CD14-positive monocyte (primary cell): ENCODE measurements around the gene PLA2G6. TPM values are rescaled to one million over a fixed set of nuclear protein-coding genes. Genes with fewer than 3 reads are reported as not detected.
A peak's percentile ranks its signal among the peaks of the same experiment; 100 is the strongest.

Experiments used
- DNase-seq, 3 donors: peaks; one replicate each; pipeline ENCODE4 v3.0.0-alpha.2; 2011 to 2022
- H2AFZ ChIP-seq: 2 replicates; pipeline ENCODE4 v1.6.0; 2012; ENCODE audit warnings: mild to moderate bottlenecking, low read depth, low read length, inconsistent platforms; ENCODE audit not compliant: insufficient read depth, poor library complexity, severe bottlenecking
- H3K27ac ChIP-seq, 2 donors: 1 replicate in 1 of 2; 2 replicates in 1 of 2; pipeline ENCODE4 v1.5.1; 2012 to 2013; ENCODE audit warnings: low read length in 2 of 2, control low read depth in 1 of 2, inconsistent platforms in 1 of 2, low read depth in 1 of 2, mild to moderate bottlenecking in 1 of 2
- H3K27me3 ChIP-seq, 2 donors: one replicate each; pipeline versions ENCODE4 v1.6.0 to v1.6.1; 2011 to 2013; ENCODE audit warnings: low read length in 2 of 2; ENCODE audit not compliant: control insufficient read depth in 2 of 2, insufficient read depth in 2 of 2
- H3K36me3 ChIP-seq, 2 donors: replicated peaks in 1 of 2; 1 replicate in 1 of 2; 2 replicates in 1 of 2; pipeline versions ENCODE4 v1.5.1 to v1.6.1; 2012 to 2013; ENCODE audit warnings: low read length in 2 of 2, control low read depth in 1 of 2, inconsistent platforms in 1 of 2, mild to moderate bottlenecking in 1 of 2; ENCODE audit not compliant: insufficient read depth in 2 of 2, control insufficient read depth in 1 of 2
- H3K4me1 ChIP-seq, 2 donors: 1 replicate in 1 of 2; 2 replicates in 1 of 2; pipeline versions ENCODE4 v1.5.1 to v1.6.1; 2012 to 2013; ENCODE audit warnings: low read length in 2 of 2, control low read depth in 1 of 2, inconsistent platforms in 1 of 2, mild to moderate bottlenecking in 1 of 2, moderate library complexity in 1 of 2; ENCODE audit not compliant: insufficient read depth in 2 of 2, control insufficient read depth in 1 of 2
- H3K4me2 ChIP-seq: replicated peaks from 2 replicates; pipeline ENCODE3; 2012; ENCODE audit warnings: low read length, moderate library complexity, mild to moderate bottlenecking; ENCODE audit not compliant: poor library complexity, severe bottlenecking; ENCODE audit errors: extremely low read depth
- H3K4me3 ChIP-seq, 3 experiments: fragments of 200-600 bp in 1 of 3; sonication (generic) in 1 of 3; replicated peaks in 1 of 3; 1 replicate in 2 of 3; 2 replicates in 1 of 3; pipeline ENCODE4 v1.5.1; 2011 to 2013; ENCODE audit warnings: low read length in 3 of 3, mild to moderate bottlenecking in 3 of 3, control low read depth in 2 of 3, low read depth in 2 of 3, inconsistent platforms in 1 of 3, moderate library complexity in 1 of 3
- H3K79me2 ChIP-seq: 2 replicates; pipeline ENCODE4 v1.6.0; 2012; ENCODE audit warnings: mild to moderate bottlenecking, control low read depth, inconsistent platforms, low read length, moderate library complexity; ENCODE audit not compliant: insufficient read depth
- H3K9ac ChIP-seq: 2 replicates; pipeline ENCODE4 v1.6.0; 2017; ENCODE audit warnings: low read length, mild to moderate bottlenecking; ENCODE audit not compliant: insufficient read depth, poor library complexity, severe bottlenecking
- H3K9me3 ChIP-seq, 2 donors: replicated peaks in 1 of 2; 1 replicate in 1 of 2; 2 replicates in 1 of 2; pipeline versions ENCODE4 v1.5.1 to v1.6.1; 2012 to 2013; ENCODE audit warnings: low read length in 2 of 2, control low read depth in 1 of 2; ENCODE audit not compliant: control insufficient read depth in 1 of 2, insufficient read depth in 1 of 2
- H4K20me1 ChIP-seq: 2 replicates; pipeline ENCODE4 v1.6.0; 2012; ENCODE audit warnings: mild to moderate bottlenecking, low read length, control low read depth, moderate library complexity; ENCODE audit not compliant: insufficient read depth
- H3K27ac Mint-ChIP-seq, 7 donors: one replicate each; pipeline ENCODE4 v1.8.0; 2020; ENCODE audit warnings: mild to moderate bottlenecking in 7 of 7, mixed read lengths in 7 of 7, moderate library complexity in 6 of 7, inconsistent platforms in 2 of 7
- H3K27me3 Mint-ChIP-seq, 3 donors: one replicate each; pipeline ENCODE4 v1.8.0; 2021 to 2022; ENCODE audit warnings: low read depth in 3 of 3, mild to moderate bottlenecking in 3 of 3, mixed read lengths in 3 of 3, moderate library complexity in 3 of 3, inconsistent platforms in 1 of 3
- H3K36me3 Mint-ChIP-seq, 2 donors: one replicate each; pipeline ENCODE4 v1.8.0; 2020; ENCODE audit warnings: mixed read lengths in 2 of 2, inconsistent platforms in 1 of 2, mild to moderate bottlenecking in 1 of 2
- H3K4me1 Mint-ChIP-seq: one replicate; pipeline ENCODE4 v1.8.0; 2020; ENCODE audit warnings: mild to moderate bottlenecking, mixed read lengths
- H3K4me3 Mint-ChIP-seq, 2 donors: one replicate each; pipeline ENCODE4 v1.8.0; 2020; ENCODE audit warnings: mild to moderate bottlenecking in 2 of 2, mixed read lengths in 2 of 2, moderate library complexity in 1 of 2
- H3K9me3 Mint-ChIP-seq, 7 donors: one replicate each; pipeline ENCODE4 v1.8.0; 2020 to 2022; ENCODE audit warnings: mixed read lengths in 7 of 7, mild to moderate bottlenecking in 6 of 7, moderate library complexity in 6 of 7, inconsistent platforms in 2 of 7
- CTCF ChIP-seq: fragments of 200-600 bp; IDR thresholded peaks from one replicate; pipeline ENCODE4 v1.8.0; 2022; ENCODE audit warnings: antibody characterized with exemption, mild to moderate bottlenecking
- WGBS: methylation state at CpG from one replicate; pipeline ENCODE4 v1.1.5; 2013; ENCODE audit warnings: missing lambda C conversion rate; ENCODE audit not compliant: insufficient coverage; 5-methylcytosine and 5-hydroxymethylcytosine counted together
- intact Hi-C, 2 donors: fragments of 100-400 bp; cut with micrococcal nuclease; formaldehyde crosslinking; loops; one replicate each; pipeline versions ENCODE4 v1.15.0 to v1.15.1; 2023
- polyA plus RNA-seq, 3 donors: library from polyadenylated mRNA; depleted of rRNA in 1 of 3; unstranded in 2 of 3; stranded (reverse) in 1 of 3; fragments of 300-500 nt in 2 of 3; fragments of >200 nt in 1 of 3; fragmentation: Illumina TruSeq in 2 of 3; gene quantifications; 1 replicate in 2 of 3; 2 replicates in 1 of 3; pipeline ENCODE4 v1.2.3, GENCODE V29; 2012 to 2021

The PLA2G6 gene
- polyA plus RNA-seq, 3 donors: 0.43 to 8.3 (median 0.62) TPM

- no peak overlapping the region for H3K4me3 Mint-ChIP-seq
- Histone ChIP-seq H3K79me2 (no peaks in the 10 kb centered on the region), H3K9ac (no peak overlapping the region), H3K4me3 (no peak overlapping the region), H3K36me3 (peaks cover 24 to 61% of the 10 kb centered on the region in 2 donors), H3K27me3 (no peaks in the 10 kb centered on the region), H2AFZ (peak overlapping the region; percentile 10), H3K9me3 (no peaks in the 10 kb centered on the region), H3K27ac (peak overlapping the region in 1 of 2 donors; percentile 43), H4K20me1 (no peaks in the 10 kb centered on the region), H3K4me2 (peak overlapping the region; percentile 27), H3K4me1 (peaks cover 11 to 29% of the 10 kb centered on the region in 2 donors)
- TF ChIP-seq CTCF: peak; percentile 64
- peaks cover 0 to 2% (median 0%) of the 10 kb centered on the region in 3 donors for H3K27me3 Mint-ChIP-seq
- H3K9me3 Mint-ChIP-seq: no peaks in the 10 kb centered on the region
- WGBS: 37% methylated on average over 9 of the region's 15 CpGs
- intact Hi-C loops: loop anchor here in 1 of 2 donors (5.0 kb wide), 1 partner anchor 173 kb away; the partner anchor contains the start of gene PICK1
- H3K36me3 Mint-ChIP-seq: peaks cover 55 to 87% of the 10 kb centered on the region in 2 donors
- H3K4me1 Mint-ChIP-seq: peaks cover 21% of the 10 kb centered on the region
- peak; percentile 67 to 74 (median 69) for DNase-seq
- peak overlapping the region in 6 of 7 donors; percentile 8 to 73 (median 32) for H3K27ac Mint-ChIP-seq
Measured at GRCh38 chr22:38230108-38230825, 48.6 kb upstream of the PLA2G6 start.

- Mint-ChIP-seq H3K4me1 (peaks cover 21% of the 10 kb centered on the region), H3K36me3 (peaks cover 48 to 87% of the 10 kb centered on the region in 2 donors), H3K4me3 (no peak overlapping the region), H3K27ac (peak overlapping the region in 5 of 7 donors; percentile 33 to 84 (median 61)), H3K9me3 (no peaks in the 10 kb centered on the region), H3K27me3 (peaks cover 0 to 2% (median 0%) of the 10 kb centered on the region in 3 donors)
- peaks cover 11 to 29% of the 10 kb centered on the region in 2 donors for H3K4me1 ChIP-seq
- DNase-seq: peak in 2 of 3 donors; percentile 44 to 45
- no peak overlapping the region for H2AFZ ChIP-seq
- H3K9me3 ChIP-seq: no peaks in the 10 kb centered on the region
- no peaks in the 10 kb centered on the region for H4K20me1 ChIP-seq
- 87% methylated on average over 9 of the region's 14 CpGs for WGBS
- no peak overlapping the region for H3K4me2 ChIP-seq
- H3K27me3 ChIP-seq: no peaks in the 10 kb centered on the region
- H3K9ac ChIP-seq: no peak overlapping the region
- peaks cover 25 to 59% of the 10 kb centered on the region in 2 donors for H3K36me3 ChIP-seq
- peak overlapping the region in 1 of 2 donors; percentile 71 for H3K27ac ChIP-seq
- H3K4me3 ChIP-seq: no peak overlapping the region
- no peak for TF ChIP-seq CTCF
- intact Hi-C loops: loop anchor here (2.0 to 5.0 kb wide), 2 partner anchors 112 to 114 kb away; no protein-coding TSS in a partner anchor
- H3K79me2 ChIP-seq: no peaks in the 10 kb centered on the region
Measured at GRCh38 chr22:38228873-38229740, 47.5 kb upstream of the PLA2G6 start.
